CD8-positive, alpha-beta memory T cell (primary cell): ENCODE data around the gene MT1HL1. TPM values are rescaled to one million over a fixed set of nuclear protein-coding genes. Genes with fewer than 3 reads are reported as not detected.

Source experiments
- CTCF ChIA-PET: fragments of 350-600 bp; sonication (Branson Sonifier 250); formaldehyde crosslinking; loops from one replicate; lab custom pipeline; 2021; ENCODE audit warnings: antibody characterized with exemption; lab: Charles Lee
- POLR2A ChIA-PET: fragments of 350-600 bp; sonication (Branson Sonifier 250); formaldehyde crosslinking; loops from one replicate; lab custom pipeline; 2021; ENCODE audit warnings: antibody characterized with exemption; lab: Charles Lee
- DNase-seq, 5 donors: peaks; one replicate each; pipeline versions ENCODE4 v3.0.0 to v3.0.0-alpha.2; 2020 to 2022; ENCODE audit warnings: mixed read lengths in 1 of 5
- H3K27ac ChIP-seq: one replicate; pipeline ENCODE4 v1.7.0; 2013; ENCODE audit warnings: low read depth, mild to moderate bottlenecking, low read length, moderate library complexity
- H3K27me3 ChIP-seq: 2 replicates; pipeline ENCODE4 v1.7.0; 2013; ENCODE audit warnings: low read length, mild to moderate bottlenecking; ENCODE audit not compliant: insufficient read depth, poor library complexity, severe bottlenecking
- H3K36me3 ChIP-seq: 2 replicates; pipeline ENCODE4 v1.7.0; 2013; ENCODE audit warnings: mild to moderate bottlenecking, low read length, moderate library complexity; ENCODE audit not compliant: insufficient read depth
- H3K4me1 ChIP-seq: 2 replicates; pipeline ENCODE4 v1.7.0; 2013; ENCODE audit warnings: mild to moderate bottlenecking, low read length, moderate library complexity; ENCODE audit not compliant: insufficient read depth
- H3K4me3 ChIP-seq: 2 replicates; pipeline ENCODE4 v1.7.0; 2013; ENCODE audit warnings: mild to moderate bottlenecking, low read length
- H3K9me3 ChIP-seq: 2 replicates; pipeline ENCODE4 v1.7.0; 2013; ENCODE audit warnings: mild to moderate bottlenecking, low read length
- H3K27ac Mint-ChIP-seq, 8 donors: one replicate each; pipeline ENCODE4 v1.8.0; 2020 to 2021; ENCODE audit warnings: mixed read lengths in 8 of 8, mild to moderate bottlenecking in 6 of 8, inconsistent platforms in 3 of 8, moderate library complexity in 3 of 8
- H3K27me3 Mint-ChIP-seq, 2 donors: one replicate each; pipeline ENCODE4 v1.8.0; 2020 to 2021; ENCODE audit warnings: mixed read lengths in 2 of 2, mild to moderate bottlenecking in 1 of 2, moderate library complexity in 1 of 2
- H3K36me3 Mint-ChIP-seq, 3 donors: one replicate each; pipeline ENCODE4 v1.8.0; 2020 to 2021; ENCODE audit warnings: mixed read lengths in 3 of 3, inconsistent platforms in 1 of 3, mild to moderate bottlenecking in 1 of 3
- H3K4me1 Mint-ChIP-seq, 3 donors: one replicate each; pipeline ENCODE4 v1.8.0; 2020 to 2021; ENCODE audit warnings: mixed read lengths in 3 of 3, inconsistent platforms in 1 of 3, mild to moderate bottlenecking in 1 of 3
- H3K4me3 Mint-ChIP-seq, 7 donors: one replicate each; pipeline ENCODE4 v1.8.0; 2020 to 2021; ENCODE audit warnings: mixed read lengths in 7 of 7, mild to moderate bottlenecking in 6 of 7, moderate library complexity in 4 of 7, inconsistent platforms in 2 of 7
- H3K9me3 Mint-ChIP-seq, 5 donors: one replicate each; pipeline ENCODE4 v1.8.0; 2020 to 2022; ENCODE audit warnings: mixed read lengths in 5 of 5, mild to moderate bottlenecking in 3 of 5, moderate library complexity in 2 of 5, inconsistent platforms in 1 of 5
- polyA plus RNA-seq: library from polyadenylated mRNA; unstranded; fragments of 300-500 nt; fragmentation: Illumina TruSeq; gene quantifications from one replicate; pipeline ENCODE4 v1.2.3, GENCODE V29; 2021
- total RNA-seq, 2 experiments: library from RNA; stranded (reverse); gene quantifications; one replicate each; pipeline ENCODE4 v1.2.3, GENCODE V29; 2021

Gene MT1HL1
- total and polyA plus RNA-seq, 3 experiments from 2014 or later = not detected

DNA sequence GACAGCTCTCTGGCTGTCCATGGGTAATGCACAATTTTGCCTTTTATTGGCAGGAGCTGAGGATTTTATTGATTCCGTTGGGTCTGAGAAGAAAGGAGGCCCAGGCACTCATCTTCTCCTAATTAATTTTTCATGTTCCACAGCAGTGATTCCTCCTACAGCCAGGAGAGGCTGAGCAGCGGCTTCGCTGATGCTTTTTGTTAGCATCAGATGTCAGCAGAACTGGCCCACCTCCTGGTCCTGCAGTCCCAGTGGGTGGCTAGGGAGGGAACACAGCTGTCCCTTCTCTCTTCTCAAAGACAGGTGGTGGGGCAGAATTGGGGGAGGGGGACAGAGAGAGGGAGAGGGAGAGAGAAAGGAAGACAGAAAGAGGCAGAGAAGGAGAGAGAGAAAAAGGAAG, 5.7 kb downstream of the MT1HL1 start:
- Mint-ChIP-seq H3K9me3 (no peaks in the 10 kb centered on the region), H3K27ac (no peak overlapping the region), H3K36me3 (no peaks in the 10 kb centered on the region), H3K4me1 (no peaks in the 10 kb centered on the region), H3K27me3 (peaks cover 6 to 7% of the 10 kb centered on the region in 2 donors), H3K4me3 (no peak overlapping the region)
- ChIA-PET POLR2A (no interaction called here), CTCF (no interaction called here)
- Histone ChIP-seq H3K27ac (no peak overlapping the region), H3K4me1 (no peaks in the 10 kb centered on the region), H3K4me3 (no peak overlapping the region), H3K9me3 (no peaks in the 10 kb centered on the region), H3K36me3 (no peaks in the 10 kb centered on the region), H3K27me3 (no peaks in the 10 kb centered on the region)
- no peak for DNase-seq

DNA sequence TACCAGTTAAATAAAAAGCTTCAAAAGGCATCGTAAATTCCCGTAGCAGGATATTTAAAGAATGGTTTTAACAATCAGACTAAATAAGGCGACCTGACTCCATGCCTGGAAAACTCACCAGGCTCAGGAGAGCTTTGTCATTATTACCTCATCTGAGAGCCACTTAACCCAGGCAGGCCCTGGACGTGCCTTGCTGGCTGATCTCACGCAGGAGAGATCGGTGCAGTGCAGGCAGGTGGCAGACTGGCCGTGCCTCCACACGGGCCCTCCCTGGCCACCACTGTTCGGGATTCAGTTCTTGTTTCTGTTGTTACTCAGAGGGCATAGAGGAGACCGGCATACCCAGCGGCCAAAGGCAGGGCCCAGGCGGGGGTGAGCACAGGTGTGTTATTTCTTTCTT, 6.4 kb downstream of the MT1HL1 start:
- H3K27ac Mint-ChIP-seq = no peak overlapping the region
- Histone ChIP-seq H3K4me1 (no peaks in the 10 kb centered on the region), H3K36me3 (no peaks in the 10 kb centered on the region), H3K27me3 (no peaks in the 10 kb centered on the region), H3K9me3 (no peaks in the 10 kb centered on the region), H3K27ac (no peak overlapping the region), H3K4me3 (no peak overlapping the region)
- ChIA-PET POLR2A (no interaction called here), CTCF (no interaction called here)
- peaks cover 7 to 12% of the 10 kb centered on the region in 2 donors for H3K27me3 Mint-ChIP-seq
- H3K9me3 Mint-ChIP-seq = no peaks in the 10 kb centered on the region
- no peak overlapping the region for H3K4me3 Mint-ChIP-seq
- no peaks in the 10 kb centered on the region for H3K36me3 Mint-ChIP-seq
- H3K4me1 Mint-ChIP-seq = no peaks in the 10 kb centered on the region
- DNase-seq = no peak

DNA sequence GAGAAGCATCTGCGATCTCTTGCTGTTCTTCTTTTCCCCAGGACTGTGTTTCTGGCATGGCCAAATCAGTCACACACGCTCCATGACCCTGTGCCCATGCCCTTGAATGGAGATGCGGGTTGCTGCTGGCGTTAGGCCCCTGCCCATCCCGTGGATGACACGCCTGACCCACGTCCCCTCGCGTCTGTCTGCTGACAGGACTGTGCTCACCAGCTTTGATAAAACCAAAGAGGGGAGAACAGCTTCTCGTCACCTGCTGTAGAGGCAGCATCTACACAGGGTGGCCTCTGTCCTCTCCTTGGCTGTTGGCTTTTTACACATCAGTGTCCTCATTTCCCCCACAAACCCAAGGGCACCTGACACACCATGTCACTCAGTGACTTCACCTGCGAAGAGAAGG, 6.9 kb downstream of the MT1HL1 start:
- Mint-ChIP-seq H3K36me3 (no peaks in the 10 kb centered on the region), H3K4me3 (no peak overlapping the region), H3K27ac (no peak overlapping the region), H3K4me1 (no peaks in the 10 kb centered on the region), H3K27me3 (peaks cover 7 to 12% of the 10 kb centered on the region in 2 donors), H3K9me3 (no peaks in the 10 kb centered on the region)
- ChIA-PET CTCF (no interaction called here), POLR2A (no interaction called here)
- Histone ChIP-seq H3K9me3 (no peaks in the 10 kb centered on the region), H3K36me3 (no peaks in the 10 kb centered on the region), H3K27me3 (no peaks in the 10 kb centered on the region), H3K27ac (no peak overlapping the region), H3K4me3 (no peak overlapping the region), H3K4me1 (no peaks in the 10 kb centered on the region)
- DNase-seq = no peak

DNA sequence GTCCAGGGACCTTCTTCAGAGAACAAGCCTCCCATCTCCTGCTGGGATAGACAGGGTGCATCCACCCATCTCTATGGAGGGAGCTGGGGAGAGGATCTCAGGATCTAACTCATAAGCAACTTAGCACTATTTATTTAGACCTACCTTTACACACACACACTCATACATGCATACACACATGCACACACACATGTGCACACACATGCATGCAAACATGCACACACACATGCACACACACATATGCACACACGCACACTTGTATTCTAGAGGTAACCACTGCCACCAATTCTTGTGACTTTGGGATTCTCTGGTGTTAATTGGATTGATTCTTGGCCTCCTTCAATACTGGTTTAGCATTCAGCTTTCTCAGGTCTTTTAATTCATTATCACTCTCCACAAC, 9.8 kb downstream of the MT1HL1 start:
- DNase-seq = no peak
- H3K9me3 Mint-ChIP-seq = peaks cover 0 to 6% (median 0%) of the 10 kb centered on the region in 5 donors
- H3K4me3 Mint-ChIP-seq = no peak overlapping the region
- H3K36me3 Mint-ChIP-seq = no peaks in the 10 kb centered on the region
- no peaks in the 10 kb centered on the region for H3K36me3 ChIP-seq
- POLR2A ChIA-PET = no interaction called here
- H3K27me3 ChIP-seq = no peaks in the 10 kb centered on the region
- no peaks in the 10 kb centered on the region for H3K4me1 ChIP-seq
- CTCF ChIA-PET = no interaction called here
- no peak overlapping the region for H3K27ac Mint-ChIP-seq
- no peak overlapping the region for H3K27ac ChIP-seq
- H3K4me3 ChIP-seq = no peak overlapping the region
- no peaks in the 10 kb centered on the region for H3K4me1 Mint-ChIP-seq
- no peaks in the 10 kb centered on the region for H3K9me3 ChIP-seq
- H3K27me3 Mint-ChIP-seq = peaks cover 12 to 24% of the 10 kb centered on the region in 2 donors

DNA sequence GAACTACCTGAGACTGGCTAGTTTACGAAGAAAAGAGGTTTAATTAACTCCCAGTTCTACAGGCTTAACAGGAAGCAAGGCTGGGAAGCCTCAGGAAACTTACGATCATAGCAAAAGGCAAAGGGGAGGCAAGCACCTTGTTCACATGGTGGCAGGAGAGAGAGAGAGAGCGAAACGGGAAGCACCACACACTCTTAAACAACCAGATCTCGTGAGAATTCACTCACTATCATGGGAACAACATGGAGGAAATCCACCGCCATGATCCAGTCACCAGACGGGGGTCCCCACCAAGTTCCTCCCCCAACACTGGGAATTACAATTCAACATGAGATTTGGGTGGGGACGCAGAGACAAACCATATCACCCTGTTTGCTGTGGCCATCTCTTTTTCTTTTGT, 11.8 kb downstream of the MT1HL1 start:
- Histone ChIP-seq H3K27me3 (no peaks in the 10 kb centered on the region), H3K27ac (no peak overlapping the region), H3K4me3 (no peak overlapping the region), H3K4me1 (no peaks in the 10 kb centered on the region), H3K36me3 (no peaks in the 10 kb centered on the region), H3K9me3 (no peaks in the 10 kb centered on the region)
- H3K27me3 Mint-ChIP-seq = peaks cover 17 to 24% of the 10 kb centered on the region in 2 donors
- ChIA-PET CTCF (no interaction called here), POLR2A (no interaction called here)
- H3K4me3 Mint-ChIP-seq = no peak overlapping the region
- H3K36me3 Mint-ChIP-seq = no peaks in the 10 kb centered on the region
- no peak overlapping the region for H3K27ac Mint-ChIP-seq
- no peak for DNase-seq
- H3K4me1 Mint-ChIP-seq = no peaks in the 10 kb centered on the region
- H3K9me3 Mint-ChIP-seq = peaks cover 0 to 8% (median 6%) of the 10 kb centered on the region in 5 donors

DNA sequence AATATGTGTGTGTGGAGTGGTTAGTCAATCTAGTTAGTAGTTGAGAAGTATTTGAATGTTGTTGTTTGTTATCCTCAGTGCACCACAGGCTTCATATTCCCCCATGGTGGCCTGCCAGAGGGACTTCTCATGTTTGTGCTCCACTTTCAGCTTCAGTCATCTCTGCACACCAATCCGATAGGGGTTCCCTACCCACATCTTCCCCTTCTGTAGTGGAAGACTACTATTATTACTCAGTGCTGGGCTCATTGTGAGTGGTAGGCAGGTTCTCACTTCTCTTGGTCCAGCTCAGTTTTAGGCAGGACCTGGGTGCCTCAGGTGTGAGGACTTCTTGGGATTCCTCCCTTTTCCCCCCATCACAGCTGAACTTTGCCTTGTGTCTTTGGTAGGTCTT, 14.2 kb downstream of the MT1HL1 start:
- peaks cover 0 to 10% (median 7%) of the 10 kb centered on the region in 5 donors for H3K9me3 Mint-ChIP-seq
- no peaks in the 10 kb centered on the region for H3K27me3 ChIP-seq
- H3K27ac ChIP-seq = no peak overlapping the region
- H3K27ac Mint-ChIP-seq = no peak overlapping the region
- peaks cover 13 to 24% of the 10 kb centered on the region in 2 donors for H3K27me3 Mint-ChIP-seq
- H3K36me3 ChIP-seq = no peaks in the 10 kb centered on the region
- POLR2A ChIA-PET = no interaction called here
- H3K4me3 ChIP-seq = no peak overlapping the region
- no peaks in the 10 kb centered on the region for H3K36me3 Mint-ChIP-seq
- H3K9me3 ChIP-seq = no peaks in the 10 kb centered on the region
- no peak overlapping the region for H3K4me3 Mint-ChIP-seq
- CTCF ChIA-PET = no interaction called here
- DNase-seq = no peak
- H3K4me1 Mint-ChIP-seq = no peaks in the 10 kb centered on the region
- H3K4me1 ChIP-seq = no peaks in the 10 kb centered on the region

DNA sequence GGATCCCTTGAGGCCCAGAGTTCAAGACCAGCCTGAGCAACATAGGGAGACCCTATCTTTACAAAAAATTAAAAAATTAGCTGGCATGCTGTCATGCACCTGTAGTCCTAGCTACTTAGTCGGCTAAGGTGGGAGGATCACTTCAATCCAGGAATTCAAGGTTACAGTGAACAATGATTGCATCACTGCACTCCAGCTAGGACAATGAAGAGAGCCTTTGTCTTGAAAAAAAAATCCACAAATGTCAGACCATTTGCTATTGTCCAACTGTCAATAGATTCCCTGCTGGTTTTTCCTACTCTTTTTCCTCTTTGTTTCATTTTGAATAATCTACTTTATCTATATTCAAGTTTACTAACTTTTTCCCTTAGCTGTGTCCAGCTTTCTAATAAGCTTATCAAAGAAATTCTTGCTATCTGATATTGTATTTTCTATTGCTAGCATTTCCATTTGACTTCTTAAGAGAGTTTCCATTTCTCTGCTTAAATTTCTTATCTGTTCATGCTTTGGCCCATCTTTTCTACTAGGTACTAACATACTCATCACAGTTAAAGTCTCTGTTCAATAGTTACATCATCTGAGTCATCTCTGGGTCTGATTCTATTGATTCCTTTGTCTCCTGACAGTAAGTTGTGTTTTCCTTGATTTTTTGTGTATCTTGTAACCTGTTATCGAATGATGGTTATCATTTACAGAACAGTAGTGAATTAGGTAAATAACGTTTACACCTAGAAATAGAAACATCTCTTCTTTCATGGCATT, 14.8 kb downstream of the MT1HL1 start:
- Mint-ChIP-seq H3K36me3 (no peaks in the 10 kb centered on the region), H3K4me3 (no peak overlapping the region), H3K9me3 (peaks cover 0 to 10% (median 7%) of the 10 kb centered on the region in 5 donors), H3K4me1 (no peaks in the 10 kb centered on the region), H3K27ac (no peak overlapping the region), H3K27me3 (peaks cover 13 to 24% of the 10 kb centered on the region in 2 donors)
- H3K9me3 ChIP-seq = no peaks in the 10 kb centered on the region
- POLR2A ChIA-PET = no interaction called here
- CTCF ChIA-PET = no interaction called here
- no peaks in the 10 kb centered on the region for H3K4me1 ChIP-seq
- no peak overlapping the region for H3K4me3 ChIP-seq
- no peak for DNase-seq
- no peak overlapping the region for H3K27ac ChIP-seq
- no peaks in the 10 kb centered on the region for H3K27me3 ChIP-seq
- H3K36me3 ChIP-seq = no peaks in the 10 kb centered on the region

DNA sequence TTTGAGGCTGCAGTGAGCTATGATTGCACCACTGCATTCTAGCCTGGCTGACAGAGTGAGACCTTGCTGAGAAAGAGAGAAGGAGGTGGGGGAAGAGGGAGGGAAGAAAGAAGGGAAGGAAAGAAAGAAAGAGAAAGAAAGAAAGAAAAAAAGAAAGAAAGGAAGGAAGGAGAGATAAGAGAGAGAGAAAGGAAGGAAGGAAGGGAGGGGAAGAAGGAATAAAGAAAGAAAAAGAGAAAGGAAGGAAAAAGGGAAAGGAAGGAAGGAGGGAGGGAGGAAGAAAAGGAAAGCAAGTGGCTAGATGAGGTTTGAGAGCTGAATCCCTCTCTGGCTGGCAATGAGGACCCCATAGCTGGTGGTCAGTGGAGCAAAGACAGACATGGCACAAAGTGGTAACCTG, 20.4 kb downstream of the MT1HL1 start:
- Histone ChIP-seq H3K4me3 (no peak overlapping the region), H3K27me3 (no peaks in the 10 kb centered on the region), H3K36me3 (no peaks in the 10 kb centered on the region), H3K4me1 (no peaks in the 10 kb centered on the region), H3K27ac (no peak overlapping the region), H3K9me3 (no peaks in the 10 kb centered on the region)
- Mint-ChIP-seq H3K36me3 (no peaks in the 10 kb centered on the region), H3K27me3 (peaks cover 3 to 4% of the 10 kb centered on the region in 2 donors), H3K27ac (no peak overlapping the region), H3K9me3 (peaks cover 0 to 10% (median 0%) of the 10 kb centered on the region in 5 donors), H3K4me1 (no peaks in the 10 kb centered on the region), H3K4me3 (no peak overlapping the region)
- POLR2A ChIA-PET = no interaction called here
- CTCF ChIA-PET = no interaction called here
- no peak for DNase-seq
